ENCODE data around the gene MOV10L1. TPM values are rescaled to one million over a fixed set of nuclear protein-coding genes. Genes with fewer than 3 reads are reported as not detected.

The MOV10L1 gene
- total and polyA plus RNA-seq, 9 of the 15 experiments (the other 6 are each of a cell fraction or from before 2014, with no cell fraction given) = 0.06 to 0.43 (median 0.15) TPM

- intact Hi-C loops (cut with micrococcal nuclease) = no loop called here
- TF ChIP-seq MECOM (CRISPR knock-in tag; IDR thresholded peaks at IDR 0.05) (no peak), CGGBP1 (CRISPR knock-in tag; IDR thresholded peaks at IDR 0.05) (no peak), CREM (IDR thresholded peaks at IDR 0.05; ENCODE audit: low read depth) (no peak), HDAC3 (IDR thresholded peaks at IDR 0.05; ENCODE audit: borderline replicate concordance, partially characterized antibody) (no peak), ZNF395 (CRISPR knock-in tag; IDR thresholded peaks at IDR 0.05) (no peak)
- WGBS (ENCODE audit: insufficient coverage, low coverage, missing lambda C conversion rate) = 46% methylated on average over 6 of the region's 23 CpGs
- DNase-seq (ENCODE audit: extremely low read depth in 1 of 4, low spot score in 3 of 4) = no peak
- no peak for FAIRE-seq
- Histone ChIP-seq H2AFZ (ENCODE audit: low read depth, low read length) (no peak overlapping the region), H3K9me1 (ENCODE audit: control insufficient read depth, insufficient read depth, low read length) (no peaks in the 10 kb centered on the region), H3K27ac (ENCODE audit: extremely low read depth, low read depth, low read length) (no peak overlapping the region), H3K27me3 (ENCODE audit: control insufficient read depth in 2 of 2, insufficient read depth in 2 of 2, low read length in 2 of 2) (peaks cover 7 to 9% of the 10 kb centered on the region in 2 experiments; a peak in 4 of 5 replicates), H3K4me3 (no peak overlapping the region), H3K4me1 (replicated peaks in 1 of 2; ENCODE audit: control insufficient read depth in 2 of 2, insufficient read depth in 2 of 2, low read length in 2 of 2) (peaks cover 0 to 42% of the 10 kb centered on the region in 2 experiments; a peak in 4 of 5 replicates), H3K36me3 (ENCODE audit: control insufficient read depth, insufficient read depth, low read length) (no peaks in the 10 kb centered on the region), H3K4me2 (ENCODE audit: insufficient read depth, low read length) (no peak overlapping the region), H3K9ac (ENCODE audit: insufficient read depth in 1 of 2, low read depth in 2 of 2, low read length in 2 of 2) (no peak overlapping the region), H3K79me2 (ENCODE audit: control insufficient read depth, insufficient read depth, low read length) (no peaks in the 10 kb centered on the region), H3K9me3 (replicated peaks; ENCODE audit: control insufficient read depth, insufficient read depth, low read depth, low read length) (no peaks in the 10 kb centered on the region), H4K20me1 (replicated peaks; ENCODE audit: control insufficient read depth, insufficient read depth, low read length) (no peaks in the 10 kb centered on the region)
- no peak for ATAC-seq
- POLR2A ChIA-PET = no interaction called here
- in situ Hi-C loops (cut with MboI) = no loop called here
- CTCF ChIA-PET (ENCODE audit: low intra/inter-chr PET ratio) = no interaction called here
- no TSS peak for BruUV-seq (replicated peaks)
Observed at GRCh38 chr22:50063589-50064393, 26.0 kb upstream of the MOV10L1 start.

Measured in K562 (cell line).